Measurements from ENCODE around the gene LAMC1. TPM values are rescaled to one million over a fixed set of nuclear protein-coding genes. Genes with fewer than 3 reads are reported as not detected.

Gene LAMC1
- total and polyA plus RNA-seq, 12 donors = 22.1 to 160 (median 115) TPM

DNA sequence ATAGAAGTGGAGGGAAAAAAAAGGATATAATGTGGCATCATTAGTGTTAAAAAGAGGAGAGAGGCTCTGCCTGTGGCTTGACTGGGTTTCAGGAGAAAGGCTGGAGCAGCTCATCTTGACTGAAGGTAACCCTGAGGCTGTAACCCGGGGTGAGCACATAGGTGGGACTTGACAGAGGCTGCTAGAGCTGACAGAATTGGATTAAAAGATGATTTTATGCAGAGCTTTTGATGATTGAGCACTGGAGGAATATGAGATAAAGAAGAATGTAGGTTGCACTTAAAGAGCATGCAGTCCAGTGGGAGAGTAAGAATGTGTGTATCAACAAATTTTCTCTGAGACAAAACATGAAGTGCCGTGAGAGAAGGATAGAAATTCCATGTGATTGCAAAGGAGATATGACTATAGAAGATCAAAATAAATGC lies 17.3 kb downstream of the LAMC1 start:
- peaks cover 11 to 100% (median 88%) of the 10 kb centered on the region in 9 donors for H3K4me1 ChIP-seq
- ATAC-seq = no peak
- TF ChIP-seq, protein P1, sequence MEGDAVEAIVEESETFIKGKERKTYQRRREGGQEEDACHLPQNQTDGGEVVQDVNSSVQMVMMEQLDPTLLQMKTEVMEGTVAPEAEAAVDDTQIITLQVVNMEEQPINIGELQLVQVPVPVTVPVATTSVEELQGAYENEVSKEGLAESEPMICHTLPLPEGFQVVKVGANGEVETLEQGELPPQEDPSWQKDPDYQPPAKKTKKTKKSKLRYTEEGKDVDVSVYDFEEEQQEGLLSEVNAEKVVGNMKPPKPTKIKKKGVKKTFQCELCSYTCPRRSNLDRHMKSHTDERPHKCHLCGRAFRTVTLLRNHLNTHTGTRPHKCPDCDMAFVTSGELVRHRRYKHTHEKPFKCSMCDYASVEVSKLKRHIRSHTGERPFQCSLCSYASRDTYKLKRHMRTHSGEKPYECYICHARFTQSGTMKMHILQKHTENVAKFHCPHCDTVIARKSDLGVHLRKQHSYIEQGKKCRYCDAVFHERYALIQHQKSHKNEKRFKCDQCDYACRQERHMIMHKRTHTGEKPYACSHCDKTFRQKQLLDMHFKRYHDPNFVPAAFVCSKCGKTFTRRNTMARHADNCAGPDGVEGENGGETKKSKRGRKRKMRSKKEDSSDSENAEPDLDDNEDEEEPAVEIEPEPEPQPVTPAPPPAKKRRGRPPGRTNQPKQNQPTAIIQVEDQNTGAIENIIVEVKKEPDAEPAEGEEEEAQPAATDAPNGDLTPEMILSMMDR (IDR thresholded peaks at IDR 0.05) = no peak
- H3K27ac ChIP-seq = peak overlapping the region in 9 of 10 donors; percentile 11 to 79 (median 50)
- no peaks in the 10 kb centered on the region for H3K27me3 ChIP-seq
- peak overlapping the region in 1 of 10 donors; percentile 4 for H3K4me3 ChIP-seq
- WGBS, 2 donors = 14 to 29% methylated on average over 2 of the region's 2 CpGs
- H3K36me3 ChIP-seq = peaks cover 0 to 12% (median 0%) of the 10 kb centered on the region in 9 donors
- H3K9me3 ChIP-seq = no peaks in the 10 kb centered on the region
- intact Hi-C loops (cut with DNase I) = loop anchor here in 2 of 10 donors (5.0 kb wide), 2 partner anchors 52 to 57 kb away; no protein-coding TSS in a partner anchor
- DNase-seq = no peak

DNA sequence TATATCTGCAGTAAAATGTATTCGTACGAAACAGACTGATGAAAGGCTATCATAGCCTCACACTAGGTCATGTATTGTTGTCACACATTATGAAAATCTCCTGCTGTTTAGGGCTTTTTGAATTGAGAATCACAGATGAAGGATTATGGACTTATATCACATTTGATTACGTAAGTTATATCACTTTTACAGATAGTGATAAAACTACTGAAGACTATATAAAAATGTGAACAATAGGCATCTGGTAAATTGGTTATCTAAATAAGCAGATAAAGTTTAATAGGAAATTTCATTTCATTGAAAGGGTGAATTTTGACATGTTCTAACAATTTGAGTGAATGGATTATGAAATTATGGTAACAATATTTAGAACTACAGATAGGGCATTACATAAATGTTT lies 20.0 kb downstream of the LAMC1 start:
- 43 to 45% methylated on average over 3 of the region's 3 CpGs for WGBS, 2 donors
- H3K9me3 ChIP-seq = no peaks in the 10 kb centered on the region
- no peaks in the 10 kb centered on the region for H3K27me3 ChIP-seq
- no peaks in the 10 kb centered on the region for H3K36me3 ChIP-seq
- DNase-seq = no peak
- TF ChIP-seq, protein P1 (IDR thresholded peaks at IDR 0.05) = no peak
- peak overlapping the region in 4 of 10 donors; percentile 23 to 56 (median 52) for H3K27ac ChIP-seq
- no peak for ATAC-seq
- intact Hi-C loops (cut with DNase I) = loop anchor here in 2 of 10 donors (5.0 kb wide), 2 partner anchors 49 to 54 kb away; no protein-coding TSS in a partner anchor
- H3K4me1 ChIP-seq = peaks cover 16 to 100% (median 91%) of the 10 kb centered on the region in 9 donors
- no peak overlapping the region for H3K4me3 ChIP-seq

DNA sequence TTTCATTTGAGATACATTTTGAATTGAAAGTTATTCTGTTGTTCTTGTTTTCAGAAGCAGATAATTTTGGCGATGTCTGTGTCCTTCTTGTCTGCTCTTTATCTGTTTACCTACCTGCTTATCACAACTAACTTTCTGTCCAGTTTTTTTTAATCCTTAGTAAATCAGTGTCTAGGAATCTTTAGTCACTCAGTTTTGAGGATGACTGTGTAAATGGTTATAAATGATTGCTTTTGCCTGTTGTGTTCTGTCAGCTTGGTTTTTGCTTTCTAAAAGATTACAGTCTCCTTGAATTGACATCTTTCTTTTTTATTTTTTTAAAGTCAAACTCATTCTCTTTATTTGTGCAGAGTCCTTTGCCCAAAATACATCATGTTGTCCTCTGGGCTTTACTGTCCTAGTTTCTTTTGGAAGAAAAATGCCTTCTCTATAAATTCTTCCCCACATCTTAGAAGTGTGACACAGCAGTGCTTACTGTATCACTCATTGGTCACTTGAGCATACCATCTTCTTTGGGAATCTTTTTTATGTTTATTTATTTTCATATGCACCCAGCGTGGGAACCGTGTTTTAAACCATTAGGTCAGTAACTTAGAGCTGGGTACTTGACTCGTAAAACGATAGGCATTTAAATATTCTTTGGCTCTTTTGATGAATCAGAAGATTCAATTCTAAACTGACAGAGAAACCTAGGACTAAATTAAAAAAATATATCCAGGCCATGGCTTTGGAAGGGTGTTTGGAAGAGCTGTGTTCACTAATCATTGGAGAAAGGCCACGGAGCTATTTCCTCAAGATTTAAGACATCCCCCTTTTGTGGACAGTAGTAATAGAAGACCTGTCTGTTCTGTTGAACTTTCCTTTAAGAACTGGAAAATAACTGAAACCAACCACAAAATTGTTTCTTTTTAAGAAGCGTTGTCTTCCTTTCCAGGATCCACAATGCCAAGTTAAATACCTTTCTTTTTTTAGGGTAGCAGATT lies 20.9 kb downstream of the LAMC1 start:
- ATAC-seq = peak in 7 of 8 donors; percentile 18 to 73 (median 42)
- DNase-seq = no peak
- H3K9me3 ChIP-seq = no peaks in the 10 kb centered on the region
- TF ChIP-seq, protein P1 (IDR thresholded peaks at IDR 0.05) = no peak
- H3K27ac ChIP-seq = peak overlapping the region in 9 of 10 donors; percentile 11 to 56 (median 36)
- 43 to 52% methylated on average over 7 of the region's 7 CpGs for WGBS, 2 donors
- intact Hi-C loops (cut with DNase I) = loop anchor here in 2 of 10 donors (5.0 kb wide), 2 partner anchors 48 to 53 kb away; no protein-coding TSS in a partner anchor
- H3K4me3 ChIP-seq = peak overlapping the region in 3 of 10 donors; percentile 6 to 9 (median 7)
- no peaks in the 10 kb centered on the region for H3K27me3 ChIP-seq
- no peaks in the 10 kb centered on the region for H3K36me3 ChIP-seq
- peaks cover 16 to 100% (median 93%) of the 10 kb centered on the region in 9 donors for H3K4me1 ChIP-seq

DNA sequence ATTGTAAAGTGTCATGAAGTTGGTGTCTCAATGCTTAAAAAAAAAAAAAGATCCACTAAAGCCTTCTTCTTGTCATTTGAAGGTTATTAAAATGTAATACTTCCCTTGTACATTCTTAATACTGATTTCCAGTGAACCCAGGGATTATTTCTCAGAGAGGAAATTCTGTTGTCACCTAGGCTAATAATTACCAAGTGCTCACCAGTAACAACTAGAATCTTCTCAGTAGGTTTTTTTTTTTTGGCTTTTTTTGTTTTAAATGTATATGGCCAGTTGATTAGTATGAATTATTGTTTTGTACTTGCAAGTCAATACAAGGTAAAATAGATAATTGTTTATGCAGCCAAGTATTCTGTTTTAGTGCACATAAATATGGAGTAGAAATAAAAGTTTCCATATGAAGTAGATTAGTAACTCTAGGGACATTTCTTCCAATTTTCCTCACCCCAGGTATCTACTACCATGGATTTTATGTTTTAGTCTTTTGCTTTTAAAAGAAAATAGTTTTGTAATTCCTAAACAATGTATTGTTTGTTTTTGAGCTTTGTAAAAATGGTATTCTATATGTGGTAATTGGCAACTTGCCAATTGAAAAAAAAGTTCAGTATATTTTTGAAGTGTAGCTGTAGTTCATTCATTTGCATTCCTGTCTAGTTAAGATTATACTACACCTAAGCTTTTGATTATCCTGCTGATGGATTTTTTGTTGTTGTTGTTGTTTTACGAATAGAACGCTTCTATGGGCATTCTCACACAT lies 21.9 kb downstream of the LAMC1 start:
- no peak for DNase-seq
- intact Hi-C loops (cut with DNase I) = loop anchor here in 2 of 10 donors (5.0 kb wide), 2 partner anchors 47 to 52 kb away; no protein-coding TSS in a partner anchor

More for the DNA sequence above, 21.9 kb downstream of the LAMC1 start:
- no peaks in the 10 kb centered on the region for H3K9me3 ChIP-seq
- no peak for ATAC-seq
- peak overlapping the region in 1 of 10 donors; percentile 7 for H3K4me3 ChIP-seq
- H3K4me1 ChIP-seq = peaks cover 16 to 100% (median 93%) of the 10 kb centered on the region in 9 donors
- 95 to 96% methylated on average over 2 of the region's 2 CpGs for WGBS, 2 donors
- peak overlapping the region in 7 of 10 donors; percentile 26 to 56 (median 41) for H3K27ac ChIP-seq
- TF ChIP-seq, protein P1 (IDR thresholded peaks at IDR 0.05) = no peak
- no peaks in the 10 kb centered on the region for H3K27me3 ChIP-seq
- H3K36me3 ChIP-seq = no peaks in the 10 kb centered on the region
